Mucosa of rectum (tissue), 2 donors: Measurements from ENCODE around the gene USP13.
"Not testable (repeated sequence)": the region's sequence is repeated elsewhere in the genome, so short reads cannot be mapped to it uniquely, and the experiment has no call there.

Experiments used
- H3K27ac ChIP-seq, 2 donors: one replicate each; pipeline ENCODE4 v1.7.0; 2013; ENCODE audit warnings: inconsistent platforms in 2 of 2, low read depth in 2 of 2, low read length in 2 of 2
- H3K27me3 ChIP-seq, 2 donors: one replicate each; pipeline ENCODE4 v1.7.0; 2013; ENCODE audit warnings: low read length in 2 of 2; ENCODE audit not compliant: control insufficient read depth in 2 of 2, insufficient read depth in 2 of 2
- H3K36me3 ChIP-seq, 2 donors: one replicate each; pipeline ENCODE4 v1.7.0; 2013; ENCODE audit warnings: low read length in 2 of 2; ENCODE audit not compliant: control insufficient read depth in 2 of 2, insufficient read depth in 2 of 2
- H3K4me1 ChIP-seq, 2 donors: one replicate each; pipeline ENCODE4 v1.7.0; 2013; ENCODE audit warnings: low read length in 2 of 2, mild to moderate bottlenecking in 1 of 2; ENCODE audit not compliant: control insufficient read depth in 2 of 2, insufficient read depth in 2 of 2
- H3K4me3 ChIP-seq, 2 donors: one replicate each; pipeline ENCODE4 v1.7.0; 2013; ENCODE audit warnings: low read length in 2 of 2
- H3K9ac ChIP-seq, 2 donors: one replicate each; pipeline ENCODE4 v1.7.0; 2013; ENCODE audit warnings: low read length in 2 of 2, low read depth in 1 of 2, mild to moderate bottlenecking in 1 of 2
- H3K9me3 ChIP-seq, 2 donors: one replicate each; pipeline ENCODE4 v1.7.0; 2013; ENCODE audit warnings: low read length in 2 of 2; ENCODE audit not compliant: control insufficient read depth in 2 of 2
- donor health status: healthy.
- donor health status: Normal muscosa, but diverticular disease.

The USP13 gene

DNA sequence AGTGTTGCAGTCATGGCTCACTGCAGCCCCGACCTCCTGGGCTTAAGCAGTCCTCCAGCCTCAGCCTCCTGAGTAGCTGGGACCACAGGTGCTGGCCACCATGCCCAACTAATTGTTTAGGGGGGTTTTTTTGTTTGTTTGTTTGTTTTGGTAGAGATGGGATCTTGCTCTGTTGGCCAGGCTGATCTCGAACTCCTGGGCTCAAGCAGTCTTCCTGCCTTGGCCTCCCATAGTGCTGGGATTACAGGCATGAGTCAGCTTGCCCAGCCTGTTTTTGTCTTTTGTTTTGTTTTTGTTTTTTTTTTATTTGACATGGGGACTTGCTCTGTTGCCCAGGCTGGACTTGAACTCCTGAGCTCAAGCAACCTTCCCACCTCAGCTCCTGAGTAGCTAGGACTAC lies 30.8 kb upstream of the USP13 start:
- H3K9ac ChIP-seq = no peak overlapping the region

DNA sequence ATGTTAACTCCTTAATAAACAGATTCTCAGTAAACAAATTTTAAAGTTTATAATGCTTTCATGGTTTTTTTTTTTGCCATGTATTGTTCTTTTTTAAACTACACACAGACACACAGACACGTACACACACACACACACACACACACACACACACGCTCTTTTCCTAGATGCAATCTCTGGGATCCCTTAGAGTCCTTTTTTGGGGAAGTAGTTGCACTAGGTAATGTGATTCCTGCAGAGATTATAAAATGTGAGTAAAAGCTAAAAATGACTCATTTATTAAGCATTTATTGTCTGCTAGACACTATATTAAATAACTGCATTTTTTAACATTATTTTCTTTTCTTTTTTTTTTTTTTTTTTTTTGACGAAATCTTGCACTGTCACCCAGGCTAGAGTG lies 28.4 kb upstream of the USP13 start:
- Histone ChIP-seq H3K27me3 (no peaks in the 10 kb centered on the region), H3K9ac (no peak overlapping the region), H3K9me3 (no peaks in the 10 kb centered on the region), H3K4me3 (no peak overlapping the region), H3K27ac (no peak overlapping the region), H3K4me1 (no peaks in the 10 kb centered on the region), H3K36me3 (peaks cover 23 to 43% of the 10 kb centered on the region in 2 donors)

More for the DNA sequence above, 30.8 kb upstream of the USP13 start:
- Histone ChIP-seq H3K4me1 (no peaks in the 10 kb centered on the region), H3K27ac (no peak overlapping the region), H3K27me3 (no peaks in the 10 kb centered on the region), H3K36me3 (peaks cover 26 to 56% of the 10 kb centered on the region in 2 donors), H3K4me3 (no peak overlapping the region), H3K9me3 (no peaks in the 10 kb centered on the region)

- no peak overlapping the region for H3K9ac ChIP-seq
- no peaks in the 10 kb centered on the region for H3K27me3 ChIP-seq
- no peaks in the 10 kb centered on the region for H3K9me3 ChIP-seq
- H3K4me1 ChIP-seq = no peaks in the 10 kb centered on the region
- no peaks in the 10 kb centered on the region for H3K36me3 ChIP-seq
- H3K4me3 ChIP-seq = no peak overlapping the region
- no peak overlapping the region for H3K27ac ChIP-seq
Measured at GRCh38 chr3:179630753-179631451, 21.9 kb upstream of the USP13 start.

GRCh38 chr3:179640469-179640868 lies 12.4 kb upstream of the USP13 start:
- Histone ChIP-seq H3K9ac (no peak overlapping the region), H3K4me1 (peaks cover 2 to 4% of the 10 kb centered on the region in 2 donors), H3K27ac (no peak overlapping the region), H3K36me3 (no peaks in the 10 kb centered on the region), H3K27me3 (no peaks in the 10 kb centered on the region), H3K9me3 (no peaks in the 10 kb centered on the region), H3K4me3 (no peak overlapping the region)

GRCh38 chr3:179642871-179643270 lies 10.0 kb upstream of the USP13 start:
- Histone ChIP-seq H3K27ac (no peak overlapping the region), H3K36me3 (no peaks in the 10 kb centered on the region), H3K4me1 (peaks cover 2 to 4% of the 10 kb centered on the region in 2 donors), H3K9me3 (no peaks in the 10 kb centered on the region), H3K9ac (no peak overlapping the region), H3K4me3 (no peak overlapping the region), H3K27me3 (no peaks in the 10 kb centered on the region)

GRCh38 chr3:179643837-179644236 lies 9.0 kb upstream of the USP13 start:
- H3K27me3 ChIP-seq, H3K27ac ChIP-seq, H3K4me1 ChIP-seq: not testable (repeated sequence)

GRCh38 chr3:179646177-179646576 lies 6.7 kb upstream of the USP13 start:
- Histone ChIP-seq H3K9me3 (no peaks in the 10 kb centered on the region), H3K4me1 (peaks cover 2 to 4% of the 10 kb centered on the region in 2 donors), H3K27me3 (no peaks in the 10 kb centered on the region), H3K36me3 (no peaks in the 10 kb centered on the region), H3K9ac (no peak overlapping the region), H3K4me3 (no peak overlapping the region), H3K27ac (no peak overlapping the region)

More at GRCh38 chr3:179643837-179644236, 9.0 kb upstream of the USP13 start:
- H3K9me3 ChIP-seq, H3K36me3 ChIP-seq, H3K9ac ChIP-seq, H3K4me3 ChIP-seq: not testable (repeated sequence)

- Histone ChIP-seq H3K27me3 (no peaks in the 10 kb centered on the region), H3K36me3 (no peaks in the 10 kb centered on the region), H3K9ac (peak overlapping the region in 1 of 2 donors; percentile 65), H3K4me1 (peaks cover 3 to 8% of the 10 kb centered on the region in 2 donors), H3K4me3 (peak overlapping the region; percentile 74 to 92), H3K9me3 (no peaks in the 10 kb centered on the region), H3K27ac (peak overlapping the region in 1 of 2 donors; percentile 34)
Measured at GRCh38 chr3:179651687-179652446, 973 bp upstream of the USP13 start.

DNA sequence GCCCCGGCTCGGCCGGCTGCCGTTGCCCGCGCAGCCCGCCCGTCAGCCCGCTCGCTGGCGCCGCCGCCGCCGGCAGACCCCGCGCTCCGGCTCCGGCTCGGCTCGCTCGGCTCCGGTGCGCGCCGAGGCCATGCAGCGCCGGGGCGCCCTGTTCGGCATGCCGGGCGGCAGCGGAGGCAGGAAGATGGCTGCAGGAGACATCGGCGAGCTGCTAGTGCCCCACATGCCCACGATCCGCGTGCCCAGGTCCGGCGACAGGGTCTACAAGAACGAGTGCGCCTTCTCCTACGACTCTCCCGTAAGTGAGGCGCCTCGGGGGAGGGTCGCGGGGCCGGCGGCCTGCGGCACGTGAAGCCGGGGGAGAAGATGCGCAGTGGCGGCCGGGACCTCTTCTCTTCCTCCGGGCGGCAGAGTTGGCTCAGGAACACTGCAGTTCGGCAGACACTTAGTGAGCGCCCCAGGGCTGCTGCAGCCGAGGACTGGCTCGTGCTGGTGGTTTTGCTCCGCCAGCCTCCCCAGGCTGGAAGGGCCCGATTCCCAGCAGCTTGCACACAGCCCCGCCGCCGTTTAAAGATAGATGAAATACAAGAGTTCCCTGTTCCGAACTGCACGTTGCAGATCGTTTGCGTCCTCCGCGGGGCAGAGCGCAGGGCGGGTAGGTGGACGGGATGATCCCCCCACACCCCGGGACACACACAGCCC lies 407 bp downstream of the USP13 start:
- Histone ChIP-seq H3K27me3 (no peaks in the 10 kb centered on the region), H3K4me3 (peak overlapping the region; percentile 74 to 92), H3K27ac (peak overlapping the region; percentile 71 to 78), H3K9ac (peak overlapping the region; percentile 61 to 72), H3K4me1 (peaks cover 3 to 8% of the 10 kb centered on the region in 2 donors), H3K9me3 (no peaks in the 10 kb centered on the region), H3K36me3 (no peaks in the 10 kb centered on the region)

DNA sequence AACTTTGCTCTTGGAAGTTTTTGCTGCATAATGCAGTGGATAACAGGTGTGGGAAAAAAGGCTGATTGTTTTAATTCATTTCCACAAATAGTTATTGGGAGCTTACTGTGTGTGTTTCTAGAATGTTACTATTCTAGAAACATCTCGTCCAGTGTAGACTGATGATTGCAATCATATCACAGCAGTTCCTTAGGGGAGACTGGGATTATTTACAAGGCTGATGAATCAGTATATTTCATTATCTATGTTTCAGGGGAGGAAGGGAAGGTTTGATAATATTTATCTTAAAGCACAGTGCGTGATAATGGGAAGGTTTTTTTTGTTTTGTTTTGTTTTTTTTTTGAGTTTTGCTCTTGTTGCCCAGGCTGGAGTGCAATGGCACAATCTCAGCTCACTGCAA lies 2.4 kb downstream of the USP13 start:
- Histone ChIP-seq H3K27ac (no peak overlapping the region), H3K27me3 (no peaks in the 10 kb centered on the region), H3K4me3 (no peak overlapping the region), H3K36me3 (no peaks in the 10 kb centered on the region), H3K4me1 (peaks cover 3 to 8% of the 10 kb centered on the region in 2 donors), H3K9ac (no peak overlapping the region), H3K9me3 (no peaks in the 10 kb centered on the region)
